ENCODE results near the gene MOSMO. TPM values are rescaled to one million over a fixed set of nuclear protein-coding genes. Genes with fewer than 3 reads are reported as not detected.
A peak's percentile ranks its signal among the peaks of the same experiment; 100 is the strongest.

MOSMO gene
- 27.6 TPM for total RNA-seq (2021; ENCODE audit: unreplicated experiment)
- polyA plus RNA-seq (2012) = 8.6 and 13.5 TPM in 2 replicates
- Bru-seq, nascent RNA = percentile 97 among the genes with signal in this experiment
- percentile 82 among the genes with signal in this experiment for BruChase-seq, experiment 1, labeled RNA remaining after a 6-hour chase
- percentile 88 among the genes with signal in this experiment for BruChase-seq, experiment 2, labeled RNA remaining after a 2-hour chase
- long read RNA-seq, full-length matches to known transcripts = 1 of 16 reads
- long read RNA-seq, partial matches to known transcripts = 0 of 16 reads
- long read RNA-seq, other reads (novel, unspliced or antisense) = 15 of 16 reads

GRCh38 chr16:22007509-22008214 lies at the start of gene MOSMO:
MOSMO (plus strand) TSS chr16:22008111; CDS start chr16:22008302, 191 bp downstream.
- DNase-seq (ENCODE audit: low read depth, low spot score) (no peak), ATAC-seq (peak; percentile 85)
- intact Hi-C loops (cut with micrococcal nuclease) = loop anchor here (2.0 to 10.0 kb wide), 2 partner anchors 69 to 287 kb away; partner anchors contain the start of gene POLR3E
- no TSS peak for BruUV-seq (replicated peaks)
- H3K4me3 ChIP-seq (replicated peaks in 1 of 2; ENCODE audit: low read depth in 1 of 2, low read length in 2 of 2) = peak within 1 kb of the TSS; percentile 88 to 90
- H3K4me2 ChIP-seq (ENCODE audit: low read length) = peak within 1 kb of the TSS; percentile 98
- H3K27me3 ChIP-seq (ENCODE audit: insufficient read depth, low read length) = no peaks in the 10 kb centered on the region
- ChIA-PET CTCF (interaction anchor here (1.0 to 7.6 kb wide), 4 partner anchors 10 to 169 kb away, joined by 4 to 57 read pairs (median 8); no protein-coding TSS in a partner anchor), POLR2A (interaction anchor here (1.1 kb wide), 1 partner anchor 19 kb away, joined by 8 read pairs; no protein-coding TSS in a partner anchor), RAD21 (ENCODE audit: low non-redundant PET in 1 of 2, low total read pairs in 2 of 2, uncharacterized antibody in 2 of 2, unreplicated experiment in 2 of 2) (interaction anchor here (0.6 to 2.0 kb wide), 2 partner anchors 70 to 91 kb away, joined by 5 to 6 read pairs; no protein-coding TSS in a partner anchor)
- no peaks in the 10 kb centered on the region for H3K36me3 ChIP-seq (ENCODE audit: control insufficient read depth in 1 of 2, insufficient read depth in 2 of 2, low read length in 2 of 2)
- peak within 1 kb of the TSS; percentile 87 for H3K9ac ChIP-seq (ENCODE audit: low read length)
- peak within 1 kb of the TSS; percentile 85 for H3K27ac ChIP-seq (ENCODE audit: low read depth, low read length)
- H3K4me1 ChIP-seq (ENCODE audit: control insufficient read depth in 1 of 2, insufficient read depth in 2 of 2, low read length in 2 of 2) = peaks cover 17 to 42% of the 10 kb centered on the region in 2 experiments
- peaks cover 54% of the 10 kb centered on the region for H3K79me2 ChIP-seq (ENCODE audit: insufficient read depth, low read length)
- no peaks in the 10 kb centered on the region for H4K20me1 ChIP-seq (ENCODE audit: insufficient read depth)
- no peaks in the 10 kb centered on the region for H3K9me3 ChIP-seq (ENCODE audit: control insufficient read depth in 1 of 2, insufficient read depth in 1 of 2, low read depth in 1 of 2, low read length in 2 of 2)
- H2AFZ ChIP-seq (ENCODE audit: low read depth, low read length, poor library complexity, severe bottlenecking) = peak within 1 kb of the TSS; percentile 48
- no peaks in the 10 kb centered on the region for H3K9me2 ChIP-seq (ENCODE audit: insufficient read depth)
- TF ChIP-seq SP1 (IDR thresholded peaks at IDR 0.05; ENCODE audit: low read depth) (no peak), REST (IDR thresholded peaks at IDR 0.05; ENCODE audit: low read depth) (peak; percentile 50), ELF1 (IDR thresholded peaks at IDR 0.05; ENCODE audit: borderline replicate concordance, low read depth) (no peak), CTCF (IDR thresholded peaks at IDR 0.05 in 2 of 3, conservative IDR thresholded peaks at IDR 0.05 in 1 of 3; ENCODE audit: borderline replicate concordance in 1 of 3, insufficient read depth in 1 of 3, low read depth in 2 of 3, low read length in 2 of 3) (no peak), CBX3 (IDR thresholded peaks at IDR 0.05; ENCODE audit: low read depth) (no peak), EZH2 (IDR thresholded peaks at IDR 0.05) (no peak), MAX (IDR thresholded peaks at IDR 0.05) (peak; percentile 51; the same call in 1 of the 2 replicates), ZNF274 (IDR thresholded peaks at IDR 0.05; ENCODE audit: low read depth, low read length) (no peak), ZFX (IDR thresholded peaks at IDR 0.05) (peak; percentile 64), ZBTB33 (IDR thresholded peaks at IDR 0.05; ENCODE audit: extremely low read depth, insufficient replicate concordance, low read length) (no peak), POLR2AphosphoS5 (IDR thresholded peaks at IDR 0.05; ENCODE audit: low read depth, low read length) (peak; percentile 73), RAD21 (IDR thresholded peaks at IDR 0.05; ENCODE audit: low read depth) (no peak), TCF7L2 (IDR thresholded peaks at IDR 0.05; ENCODE audit: borderline replicate concordance, extremely low read depth, insufficient read depth, insufficient read length) (no peak), SIN3A (IDR thresholded peaks at IDR 0.05; ENCODE audit: low read depth) (peak; percentile 25; the same call in 1 of the 2 replicates), FOSL1 (IDR thresholded peaks at IDR 0.05; ENCODE audit: low read depth) (no peak), POLR2A (IDR thresholded peaks at IDR 0.05; ENCODE audit: borderline replicate concordance, extremely low read depth, insufficient read depth, insufficient read length) (no peak), CEBPB (IDR thresholded peaks at IDR 0.05; ENCODE audit: low read depth) (no peak)
